GM13977 (cell line): ENCODE results near the gene ADCY5.

Source experiments
- DNase-seq: peaks from one replicate; pipeline ENCODE4 v3.0.0; 2012; ENCODE audit warnings: low spot score
- CTCF ChIP-seq: IDR thresholded peaks from 2 replicates; pipeline ENCODE4 v1.5.1; 2012; ENCODE audit warnings: mild to moderate bottlenecking, control low read depth; ENCODE audit not compliant: insufficient read depth; ENCODE audit errors: extremely low read depth, missing control alignments
- in situ Hi-C: fragments of 300-500 bp; cut with MboI; formaldehyde crosslinking; loops from one replicate; pipeline ENCODE4 v1.12.0; 2022; ENCODE audit warnings: low sequenced_read_pairs, low pct_unique_long_range_greater_than_20kb, mixed read lengths, inconsistent platforms; ENCODE audit not compliant: unreplicated experiment

Gene ADCY5

GRCh38 chr3:123295901-123296250 lies 153.0 kb downstream of the ADCY5 start:
- in situ Hi-C loops: no loop called here
- TF ChIP-seq CTCF: no peak
- no peak for DNase-seq

GRCh38 chr3:123295171-123295900 lies 153.6 kb downstream of the ADCY5 start:
- DNase-seq: no peak
- no peak for TF ChIP-seq CTCF
- in situ Hi-C loops: no loop called here

- in situ Hi-C loops: no loop called here
- TF ChIP-seq CTCF: no peak
- DNase-seq: no peak
Measured at GRCh38 chr3:123294296-123294938, 154.5 kb downstream of the ADCY5 start.

- no peak for DNase-seq
- in situ Hi-C loops: no loop called here
- no peak for TF ChIP-seq CTCF
Measured at GRCh38 chr3:123292321-123293310, 156.3 kb downstream of the ADCY5 start.

- DNase-seq: no peak
- no peak for TF ChIP-seq CTCF
- in situ Hi-C loops: no loop called here
Measured at GRCh38 chr3:123291404-123291803, 157.5 kb downstream of the ADCY5 start.

GRCh38 chr3:123290962-123291361 lies 157.9 kb downstream of the ADCY5 start:
- DNase-seq: no peak
- in situ Hi-C loops: no loop called here
- no peak for TF ChIP-seq CTCF
